Activated gamma-delta T cell treated with Interleukin-2 at 50 U/mL for 16 hours (primary cell): Measurements from ENCODE around the gene LGI4.
"Not testable (repeated sequence)": the region's sequence is repeated elsewhere in the genome, so short reads cannot be mapped to it uniquely, and the experiment has no call there.

Experiments used
- DNase-seq: peaks from one replicate; pipeline ENCODE4 v3.0.0-alpha.2; 2020

The LGI4 gene

GRCh38 chr19:35160629-35161433 lies 26.0 kb upstream of the LGI4 start:
- no peak for DNase-seq

- DNase-seq, result no peak
Observed at GRCh38 chr19:35159606-35160005, 24.7 kb upstream of the LGI4 start.

GRCh38 chr19:35157431-35157830 lies 22.6 kb upstream of the LGI4 start:
- no peak for DNase-seq

- no peak for DNase-seq
Observed at GRCh38 chr19:35156673-35157014, 21.8 kb upstream of the LGI4 start.

- no peak for DNase-seq
Observed at GRCh38 chr19:35155981-35156672, 21.3 kb upstream of the LGI4 start.

- no peak for DNase-seq
Observed at GRCh38 chr19:35155441-35155840, 20.6 kb upstream of the LGI4 start.

- DNase-seq, result peak; percentile 63
Observed at GRCh38 chr19:35154525-35155406, 19.9 kb upstream of the LGI4 start, which contains the start of gene FXYD5. Gene FXYD5 (plus strand): TSS chr19:35154735. CDS start chr19:35155551, 816 bp downstream.

GRCh38 chr19:35153701-35154524 lies 19.1 kb upstream of the LGI4 start:
- peak; percentile 70 for DNase-seq

DNA sequence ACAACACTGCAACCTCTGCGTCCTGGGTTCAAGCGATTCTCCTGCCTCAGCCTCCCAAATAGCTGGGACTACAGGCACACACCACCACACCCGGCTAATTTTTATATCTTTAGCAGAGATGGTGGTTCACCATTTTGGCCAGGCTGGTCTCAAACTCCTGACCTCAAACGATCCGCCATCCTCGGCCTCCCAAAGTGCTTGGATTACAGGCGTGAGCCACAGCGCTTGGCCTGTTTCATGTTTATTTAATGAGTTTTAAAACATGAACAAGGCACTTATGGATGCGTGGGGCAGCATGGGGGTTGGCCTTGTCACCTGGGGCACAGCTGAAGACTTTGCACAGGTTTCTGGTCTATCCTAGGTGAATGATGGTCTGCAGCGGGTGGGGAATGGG lies 18.3 kb upstream of the LGI4 start:
- not testable (repeated sequence) for DNase-seq

DNA sequence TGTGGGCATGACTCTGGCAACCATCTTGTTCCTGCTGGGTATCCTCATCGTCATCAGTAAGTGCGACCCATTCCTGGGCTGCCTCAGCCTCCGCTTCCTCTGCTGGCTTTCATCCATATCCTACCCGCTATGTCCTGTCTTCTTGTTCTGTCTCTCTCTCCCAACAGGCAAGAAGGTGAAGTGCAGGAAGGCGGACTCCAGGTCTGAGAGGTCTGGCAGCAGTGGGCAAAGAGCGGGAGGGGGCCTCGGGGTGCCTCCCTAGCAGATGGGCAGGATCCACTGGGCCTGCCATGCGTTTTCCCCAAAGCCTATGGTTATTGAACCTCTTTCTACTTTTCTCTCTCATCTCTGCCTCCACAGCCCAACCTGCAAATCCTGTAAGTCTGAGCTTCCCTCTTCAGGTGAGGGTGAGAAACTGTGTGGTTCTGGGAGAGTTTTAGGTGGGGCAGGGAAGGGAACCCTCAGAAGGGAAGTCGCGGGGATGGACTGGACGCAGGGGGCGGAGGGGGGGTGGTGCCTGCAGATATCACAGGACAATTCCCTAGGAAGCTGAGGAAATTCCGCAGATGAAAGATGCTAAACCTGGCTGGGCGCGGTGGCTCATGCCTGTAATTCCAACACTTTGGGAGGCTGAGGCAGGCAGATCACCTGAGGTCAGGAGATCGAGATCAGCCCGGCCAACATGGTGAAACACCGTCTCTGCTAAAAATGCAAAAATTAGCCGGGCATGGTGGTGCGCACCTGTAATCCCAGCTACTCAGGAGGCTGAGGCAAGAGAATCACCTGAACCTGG lies 16.6 kb upstream of the LGI4 start:
- DNase-seq, result no peak

- DNase-seq, result no peak
Observed at GRCh38 chr19:35150445-35150844, 15.6 kb upstream of the LGI4 start.

DNA sequence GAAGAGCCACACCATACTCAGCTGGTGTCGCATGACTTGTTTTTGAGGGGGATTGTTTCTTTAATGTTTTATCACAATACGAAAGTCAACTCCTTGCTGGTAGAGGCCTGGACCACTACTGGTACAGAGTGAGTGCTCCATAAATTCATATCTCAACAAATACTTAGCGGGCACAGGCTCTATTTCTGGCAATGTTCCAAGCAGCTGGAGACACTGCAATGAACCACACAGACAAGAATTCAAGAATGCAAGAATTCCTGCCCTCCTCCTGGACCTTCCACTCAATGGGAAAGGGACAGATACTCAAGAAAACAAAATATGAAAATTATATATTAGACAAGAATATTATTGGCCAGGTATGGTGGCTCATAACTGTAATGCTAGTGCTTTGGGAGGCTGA lies 14.6 kb upstream of the LGI4 start:
- DNase-seq, result no peak

DNA sequence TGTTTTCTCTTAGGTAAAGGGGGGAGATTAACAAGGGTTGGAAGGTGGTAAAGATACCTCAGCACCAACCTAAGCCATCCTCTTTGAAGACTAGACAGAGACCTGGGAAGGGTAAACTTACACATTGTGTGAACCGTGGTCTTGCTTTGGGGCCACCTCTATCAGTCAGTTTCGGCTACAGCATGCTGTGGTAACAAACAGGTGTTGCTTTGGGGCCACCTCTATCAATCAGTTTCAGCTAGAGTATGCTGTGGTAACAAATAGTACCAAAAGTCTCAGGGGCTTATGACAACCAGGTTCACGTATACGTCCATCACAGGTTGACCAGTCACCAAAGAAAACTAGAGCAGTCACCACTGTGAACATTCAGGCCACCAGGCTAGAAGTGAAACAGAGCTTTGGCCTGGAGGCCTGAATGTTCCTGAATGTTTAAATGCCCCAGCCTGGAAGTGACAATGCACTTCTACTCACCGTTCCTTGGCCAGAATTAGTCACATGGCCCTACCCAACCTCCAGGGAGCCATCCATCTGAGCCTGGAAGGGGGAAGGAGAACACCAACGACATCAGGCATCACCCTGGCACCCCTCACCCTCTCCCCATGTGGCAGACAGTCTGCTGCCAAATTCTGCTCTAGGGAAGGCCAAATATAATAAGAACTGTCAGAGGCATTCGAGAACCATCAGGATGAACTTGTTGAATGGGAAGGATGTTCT lies 12.0 kb upstream of the LGI4 start:
- DNase-seq, result no peak

DNA sequence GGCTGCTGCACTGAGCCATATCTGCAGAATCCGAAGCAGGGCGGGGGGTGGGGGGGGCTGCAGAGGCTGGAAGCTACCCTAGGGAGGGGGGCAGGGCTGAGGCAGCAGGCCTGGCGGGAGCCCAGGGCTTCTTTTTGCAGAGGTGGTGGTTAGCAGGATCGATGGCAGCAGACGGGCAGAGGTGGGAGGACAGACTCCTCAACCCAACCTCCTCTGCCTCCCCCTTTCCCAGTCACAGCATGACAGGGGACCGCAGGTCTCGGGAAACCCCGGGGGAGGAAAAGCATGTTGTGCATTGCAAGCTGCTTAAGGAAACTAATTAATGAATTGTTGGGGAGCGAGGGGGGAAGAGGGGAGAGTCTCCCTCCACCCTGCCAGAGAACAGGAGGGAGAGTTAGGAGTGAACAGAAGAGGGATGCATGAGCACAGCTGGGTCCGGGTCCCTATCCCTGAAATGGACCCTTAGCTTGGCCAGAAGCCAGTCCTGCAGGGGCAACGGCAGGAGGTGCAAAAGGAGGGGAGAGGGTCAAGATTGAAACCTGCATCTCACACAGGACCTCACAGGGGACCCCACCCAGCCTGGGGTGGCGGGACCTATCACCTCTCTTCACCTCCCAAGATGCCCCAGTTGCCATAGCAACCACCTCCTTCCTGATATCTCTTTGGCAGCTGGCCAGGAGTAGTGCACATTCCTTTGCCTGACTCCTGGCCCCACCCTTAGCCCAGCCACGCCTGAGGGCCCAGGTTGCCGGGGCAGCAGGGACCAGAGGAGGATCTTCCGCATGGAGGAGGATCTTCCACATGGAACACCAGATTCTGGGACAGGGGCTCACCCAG lies 10.0 kb upstream of the LGI4 start:
- DNase-seq, result no peak

- no peak for DNase-seq
Observed at GRCh38 chr19:35144259-35144599, 9.4 kb upstream of the LGI4 start.

- no peak for DNase-seq
Observed at GRCh38 chr19:35143818-35144217, 9.0 kb upstream of the LGI4 start.

- no peak for DNase-seq
Observed at GRCh38 chr19:35143231-35143715, 8.4 kb upstream of the LGI4 start, which contains the start of gene FXYD7. Gene FXYD7 (plus strand): TSS chr19:35143255. CDS start chr19:35143334, 79 bp downstream.

DNA sequence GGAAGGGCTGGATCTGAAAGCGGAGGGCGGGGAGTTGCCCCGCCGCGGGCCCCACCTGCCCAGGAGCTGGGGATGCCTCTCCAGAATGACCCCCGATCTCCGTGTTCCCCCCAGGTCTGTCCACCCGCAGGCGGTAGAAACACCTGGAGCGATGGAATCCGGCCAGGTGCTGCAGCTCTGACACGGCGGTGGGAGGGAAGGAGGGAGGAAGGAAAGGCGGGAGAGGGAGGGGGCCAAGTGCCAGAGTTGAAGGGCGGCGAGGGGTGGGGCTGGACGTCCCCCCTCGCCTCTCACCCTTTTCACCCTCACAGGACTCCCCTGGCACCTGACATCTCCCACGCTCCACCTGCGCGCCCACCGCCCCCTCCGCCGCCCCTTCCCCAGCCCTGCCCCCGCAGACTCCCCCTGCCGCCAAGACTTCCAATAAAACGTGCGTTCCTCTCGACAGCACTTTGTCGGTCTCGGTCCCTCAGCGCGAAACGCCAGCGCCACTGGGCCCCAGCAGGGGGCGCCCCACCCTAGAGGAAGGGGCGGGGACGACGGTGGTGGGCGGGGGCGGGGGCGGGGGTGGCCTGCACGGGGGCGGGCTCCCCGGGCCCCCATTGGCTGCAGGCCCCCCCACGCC lies 7.9 kb upstream of the LGI4 start:
- peak; percentile 79 for DNase-seq

GRCh38 chr19:35141837-35142605 lies 7.2 kb upstream of the LGI4 start:
- no peak for DNase-seq
